ENCODE results near the gene GLT8D2. TPM values are rescaled to one million over a fixed set of nuclear protein-coding genes. Genes with fewer than 3 reads are reported as not detected.

Gene GLT8D2, protein sequence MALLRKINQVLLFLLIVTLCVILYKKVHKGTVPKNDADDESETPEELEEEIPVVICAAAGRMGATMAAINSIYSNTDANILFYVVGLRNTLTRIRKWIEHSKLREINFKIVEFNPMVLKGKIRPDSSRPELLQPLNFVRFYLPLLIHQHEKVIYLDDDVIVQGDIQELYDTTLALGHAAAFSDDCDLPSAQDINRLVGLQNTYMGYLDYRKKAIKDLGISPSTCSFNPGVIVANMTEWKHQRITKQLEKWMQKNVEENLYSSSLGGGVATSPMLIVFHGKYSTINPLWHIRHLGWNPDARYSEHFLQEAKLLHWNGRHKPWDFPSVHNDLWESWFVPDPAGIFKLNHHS
- 6.0 and 10.7 TPM in 2 replicates for total RNA-seq (2014; rRNA removed; shearing (Covaris generic))

DNA sequence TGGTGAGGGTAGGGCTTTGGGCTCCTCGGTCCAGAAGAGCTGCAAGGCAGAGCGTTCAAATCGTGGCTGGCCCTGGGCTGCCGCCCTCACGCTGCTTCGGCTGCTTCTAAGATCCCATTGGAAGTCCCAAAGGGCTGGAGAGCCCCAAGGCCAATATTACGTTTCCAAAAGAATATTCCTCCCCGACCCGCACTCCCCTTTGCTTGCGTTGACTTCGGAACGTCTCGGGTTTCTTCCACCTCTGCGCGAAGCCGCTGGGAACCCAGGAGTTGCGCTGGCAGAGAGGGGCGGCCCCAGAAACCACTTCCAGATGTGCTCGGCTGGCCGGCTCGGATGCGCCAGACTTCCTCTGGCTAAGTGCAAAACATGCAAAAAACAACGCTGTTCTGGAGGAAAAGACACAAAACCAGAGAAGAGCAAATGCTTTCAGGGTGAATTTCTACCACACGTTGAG is at the start of gene GLT8D2:
TSS of gene GLT8D2 (minus strand) at position 285 of the 454 bp plus-strand sequence. CDS start 30,539 bp downstream, outside the sequence.
- peak; percentile 66 for DNase-seq (ENCODE audit: low read depth)

GRCh38 chr12:104097954-104098353 is 48.0 kb upstream of the GLT8D2 start:
- DNase-seq (ENCODE audit: low read depth): no peak

DNA sequence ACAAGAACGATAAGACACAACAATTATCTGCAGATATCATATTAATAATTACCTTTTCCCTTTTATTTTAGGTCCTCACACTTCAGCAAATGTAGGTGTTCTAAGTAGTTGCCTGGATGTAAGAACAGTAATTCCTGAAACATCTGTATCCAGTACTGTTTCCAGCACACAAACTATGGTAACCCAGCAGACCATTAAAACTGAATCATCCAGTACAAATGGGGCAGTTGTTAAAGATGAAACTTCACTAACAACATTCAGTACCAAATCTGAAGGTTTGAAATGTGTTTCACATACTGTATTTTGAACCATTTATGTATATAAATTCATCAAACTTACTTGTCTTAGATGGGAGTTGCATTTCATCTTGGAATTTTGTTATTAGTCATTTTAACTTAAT is 45.3 kb upstream of the GLT8D2 start:
- DNase-seq (ENCODE audit: low read depth): no peak

- DNase-seq (ENCODE audit: low read depth): no peak
Observed at GRCh38 chr12:104094284-104094683, 44.3 kb upstream of the GLT8D2 start.

- no peak for DNase-seq (ENCODE audit: low read depth)
Observed at GRCh38 chr12:104091136-104091535, 41.1 kb upstream of the GLT8D2 start.

DNA sequence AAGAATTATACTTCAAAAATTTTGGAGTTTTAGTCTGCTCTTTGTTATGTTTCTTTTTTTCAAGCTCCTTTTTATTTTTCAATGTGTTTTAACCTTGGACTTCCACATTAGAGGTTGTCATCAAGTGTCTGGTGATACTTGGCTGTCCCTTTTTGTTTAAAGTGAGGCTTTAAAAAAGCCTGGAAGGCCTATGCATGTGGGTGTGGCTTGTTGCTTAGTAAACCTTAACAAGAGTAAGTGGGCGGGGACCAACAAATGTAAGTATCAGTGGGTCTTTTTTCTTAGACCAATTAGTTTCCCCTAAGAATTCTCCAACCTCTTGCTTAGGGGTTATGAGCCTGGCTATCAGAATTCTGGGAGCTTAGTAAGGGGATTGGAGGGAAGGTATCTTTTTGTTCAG is 40.7 kb upstream of the GLT8D2 start:
- no peak for DNase-seq (ENCODE audit: low read depth)

DNA sequence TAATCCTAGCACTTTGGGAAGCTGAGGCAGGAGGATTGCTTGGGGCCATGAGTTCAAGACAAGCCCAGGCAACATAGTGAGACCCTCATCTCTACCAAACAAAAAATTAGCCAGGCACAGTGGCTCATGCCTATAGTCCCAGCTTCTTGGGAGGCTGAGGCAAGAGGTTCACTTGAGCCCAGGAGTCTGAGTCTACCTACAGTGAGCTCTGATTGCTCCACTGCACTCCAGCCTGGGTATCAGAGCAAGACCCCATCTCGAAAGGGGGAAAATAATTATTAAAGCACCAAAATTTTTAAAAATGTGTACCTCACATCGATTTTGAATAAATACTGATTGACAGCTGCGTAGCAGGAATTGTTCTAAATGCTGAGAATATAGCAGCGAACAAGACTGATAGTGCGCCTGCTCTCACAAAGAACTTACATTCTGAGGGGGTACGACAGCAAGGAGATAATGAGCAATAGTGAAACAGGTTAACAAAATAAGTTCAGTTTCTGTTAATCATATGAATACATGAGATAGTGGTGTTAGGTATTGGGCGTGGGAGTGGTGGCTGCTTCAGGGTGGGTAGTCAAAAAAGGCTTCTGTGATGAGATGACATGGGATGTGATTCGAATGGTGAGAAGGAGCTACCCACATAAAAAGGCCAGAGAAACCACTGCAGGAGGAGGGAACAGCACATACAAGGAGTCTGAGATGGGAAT is 33.9 kb upstream of the GLT8D2 start:
- DNase-seq (ENCODE audit: low read depth): no peak

GRCh38 chr12:104080764-104081163 is 30.8 kb upstream of the GLT8D2 start:
- no peak for DNase-seq (ENCODE audit: low read depth)

GRCh38 chr12:104079024-104079423 is 29.0 kb upstream of the GLT8D2 start:
- DNase-seq (ENCODE audit: low read depth): no peak

- no peak for DNase-seq (ENCODE audit: low read depth)
Observed at GRCh38 chr12:104073699-104074098, 23.7 kb upstream of the GLT8D2 start.

DNA sequence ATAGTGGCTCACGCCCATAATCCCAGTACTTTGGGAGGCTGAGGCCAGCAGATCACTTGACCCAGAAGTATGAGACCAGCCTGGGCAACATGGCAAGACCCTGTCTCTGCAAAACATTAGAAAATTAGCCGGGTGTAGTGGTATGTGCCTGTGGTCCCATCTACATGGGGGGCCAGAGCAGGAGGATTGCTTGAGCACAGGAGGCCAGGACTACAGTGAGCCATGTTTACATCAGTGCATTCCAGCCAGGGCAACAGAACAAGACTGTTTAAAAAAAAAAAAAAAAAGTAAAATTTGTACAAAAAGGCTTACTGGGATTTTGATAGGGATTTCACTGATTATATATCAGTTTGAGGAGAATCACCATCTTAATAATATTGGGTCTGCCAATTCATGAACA is 22.1 kb upstream of the GLT8D2 start:
- DNase-seq (ENCODE audit: low read depth): no peak

DNA sequence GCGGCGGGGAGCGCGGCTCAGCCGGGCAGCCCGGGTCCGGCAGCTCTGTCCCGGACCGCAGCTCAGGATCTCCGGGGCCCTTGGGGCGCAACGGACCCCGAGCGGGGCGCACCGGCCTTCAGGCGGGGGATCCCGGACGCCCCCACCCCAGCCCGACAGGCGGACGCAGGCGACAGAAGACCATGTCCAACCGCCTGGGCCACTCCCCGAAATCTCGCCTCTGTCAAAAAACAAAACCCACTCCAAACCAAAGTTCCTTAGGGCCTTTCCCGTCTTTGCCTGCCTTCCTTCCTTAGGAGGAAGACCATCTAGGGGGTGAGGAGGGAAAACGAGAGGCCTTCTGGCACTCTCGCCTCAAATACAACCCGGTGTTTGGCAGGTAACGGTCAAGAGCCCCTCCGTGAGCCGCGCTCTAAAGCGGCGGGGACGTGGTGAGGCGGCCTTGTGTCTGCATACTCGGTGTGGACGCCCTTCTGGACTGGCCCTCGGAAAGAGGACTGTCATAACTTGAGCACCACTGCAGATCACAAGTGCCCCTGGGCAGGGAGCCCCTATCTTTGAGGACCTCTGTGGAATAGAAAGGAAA is 14.9 kb upstream of the GLT8D2 start:
- peak; percentile 26 for DNase-seq (ENCODE audit: low read depth)

DNA sequence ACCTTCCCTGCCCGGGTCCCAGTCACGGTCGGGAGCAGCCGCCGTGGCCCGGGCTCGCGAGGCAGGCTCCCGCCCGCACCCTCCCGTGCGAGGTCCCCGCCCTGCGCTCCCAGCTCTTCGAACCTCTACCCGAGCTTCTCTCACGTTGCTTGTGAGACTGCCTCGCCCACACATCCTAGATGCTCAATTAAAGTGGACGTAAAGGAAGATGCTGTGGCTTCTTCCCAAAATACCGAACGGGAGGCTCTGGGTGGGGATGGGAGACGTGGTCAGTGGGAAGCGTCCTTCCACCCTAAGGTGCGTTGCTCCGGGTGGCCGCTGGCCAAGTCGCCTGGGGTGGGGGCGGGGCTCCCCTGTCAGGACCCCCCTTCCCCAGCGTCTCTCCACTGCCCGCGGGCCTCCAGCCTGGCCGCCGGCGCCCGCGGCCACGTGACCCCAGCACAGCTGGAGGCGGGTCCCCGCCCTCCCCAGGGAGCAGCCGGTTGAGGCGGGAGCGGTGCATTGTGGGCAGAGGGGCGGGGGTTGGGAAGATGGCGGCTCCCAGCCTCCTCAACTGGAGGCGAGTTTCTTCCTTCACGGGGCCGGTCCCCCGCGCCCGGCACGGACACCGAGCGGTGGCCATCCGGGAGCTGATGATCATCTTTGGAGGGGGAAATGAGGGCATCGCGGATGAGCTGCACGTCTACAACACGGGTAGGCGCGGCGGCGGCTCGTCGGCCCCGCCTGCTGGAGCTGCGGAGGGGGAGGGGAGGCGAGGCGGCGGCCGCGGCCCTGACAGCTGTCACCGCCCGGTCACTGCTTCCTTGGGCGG is 14.2 kb upstream of the GLT8D2 start, which contains the start of gene HCFC2:
TSS of gene HCFC2 (plus strand) at position 501 of the 811 bp plus-strand sequence. CDS start at position 531, 30 bp downstream.
- DNase-seq (ENCODE audit: low read depth): peak; percentile 85

GRCh38 chr12:104063712-104064030 is 13.7 kb upstream of the GLT8D2 start:
- peak; percentile 58 for DNase-seq (ENCODE audit: low read depth)

DNA sequence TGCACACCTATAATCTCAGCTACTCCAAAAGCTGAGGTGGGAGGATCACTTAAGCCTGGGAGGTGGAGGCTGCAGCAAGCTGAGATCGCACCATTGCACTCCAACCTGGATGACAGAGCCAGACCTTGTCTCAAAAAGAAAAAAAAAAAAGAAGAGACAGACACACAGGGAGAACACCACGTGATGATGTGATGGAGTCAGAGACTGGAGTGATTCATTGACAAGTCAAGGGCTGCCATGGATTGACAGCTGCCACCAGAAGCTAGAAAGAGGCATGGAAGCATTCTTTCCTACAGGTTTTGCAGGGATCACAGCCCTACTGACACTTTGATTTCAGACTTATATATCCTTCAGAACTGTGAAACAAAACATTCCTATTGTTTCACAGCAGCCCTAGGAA is 10.8 kb upstream of the GLT8D2 start:
- peak; percentile 42 for DNase-seq (ENCODE audit: low read depth)

DNA sequence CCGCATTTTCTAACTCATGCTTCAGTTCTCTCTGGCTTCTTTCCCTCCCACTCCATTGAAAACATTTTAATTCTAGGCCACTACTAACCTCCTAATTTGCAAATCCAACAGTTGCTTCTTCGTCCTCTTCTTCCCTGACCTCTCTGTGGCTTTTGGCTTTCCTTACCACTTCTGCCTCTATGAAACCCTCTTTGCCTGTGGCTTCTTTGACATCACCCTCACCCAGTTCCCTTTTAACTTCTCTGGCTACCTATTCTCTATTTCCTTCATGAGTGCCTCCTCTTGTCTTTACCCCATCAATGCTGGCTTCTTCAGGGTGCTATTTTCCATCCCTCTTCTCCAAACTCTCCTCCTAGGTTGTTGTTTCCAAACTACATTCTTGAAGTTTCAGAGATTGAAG is 10.0 kb upstream of the GLT8D2 start:
- DNase-seq (ENCODE audit: low read depth): no peak

GRCh38 chr12:104058802-104059201 is 8.8 kb upstream of the GLT8D2 start:
- no peak for DNase-seq (ENCODE audit: low read depth)

- DNase-seq (ENCODE audit: low read depth): no peak
Observed at GRCh38 chr12:104057771-104058197, 7.8 kb upstream of the GLT8D2 start.

- no peak for DNase-seq (ENCODE audit: low read depth)
Observed at GRCh38 chr12:104056419-104056972, 6.5 kb upstream of the GLT8D2 start.

DNA sequence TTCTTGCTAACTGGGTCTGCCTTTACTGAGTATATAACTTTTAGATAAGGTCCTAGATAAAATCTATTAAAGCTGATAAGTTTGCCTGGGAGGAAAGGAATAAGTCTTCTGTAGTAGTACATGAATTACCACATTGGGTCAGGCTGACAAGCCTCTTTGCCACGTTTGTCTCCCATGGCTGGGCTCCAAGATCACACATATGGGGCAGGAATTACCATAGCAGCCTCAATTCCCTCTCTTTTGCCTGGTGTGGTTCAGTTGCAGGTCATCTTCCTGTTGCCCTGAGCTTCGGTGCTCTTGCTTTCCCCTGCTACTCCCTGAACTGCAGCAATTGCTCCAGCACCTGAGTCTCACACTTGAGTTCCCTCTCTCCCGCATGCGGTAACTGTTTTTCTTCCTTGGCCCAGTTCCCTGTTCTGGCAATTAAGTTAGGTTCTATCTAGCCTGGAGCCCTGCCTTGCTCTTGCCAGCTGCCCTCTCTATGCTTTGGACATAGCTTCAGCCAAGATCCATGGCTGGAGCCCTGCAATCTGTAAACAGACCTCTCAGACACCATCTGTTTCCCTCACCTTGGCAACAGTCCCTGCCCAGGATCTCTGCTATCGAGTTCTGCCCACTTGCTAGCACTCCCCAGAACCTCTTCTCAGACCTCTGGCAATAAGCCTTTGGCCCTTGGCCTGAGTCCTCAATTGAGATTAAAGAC is 5.8 kb upstream of the GLT8D2 start:
- DNase-seq (ENCODE audit: low read depth): peak; percentile 70
